DMS114 treated with DMSO at 0.1 percent for 48 hours (cell line): ENCODE measurements around the gene ITGB6.

Experiments used
- DNase-seq: peaks from one replicate; lab custom pipeline; 2025; ENCODE audit not compliant: unreplicated experiment; lab: John Stamatoyannopoulos, UW

ITGB6 gene

GRCh38 chr2:160199683-160200389 is at the start of gene ITGB6:
ITGB6 (minus strand) TSS chr2:160200272; CDS start chr2:160200063, 209 bp downstream.
- DNase-seq, result no peak

GRCh38 chr2:160247296-160248035 is 47.4 kb upstream of the ITGB6 start:
- DNase-seq, result no peak

DNA sequence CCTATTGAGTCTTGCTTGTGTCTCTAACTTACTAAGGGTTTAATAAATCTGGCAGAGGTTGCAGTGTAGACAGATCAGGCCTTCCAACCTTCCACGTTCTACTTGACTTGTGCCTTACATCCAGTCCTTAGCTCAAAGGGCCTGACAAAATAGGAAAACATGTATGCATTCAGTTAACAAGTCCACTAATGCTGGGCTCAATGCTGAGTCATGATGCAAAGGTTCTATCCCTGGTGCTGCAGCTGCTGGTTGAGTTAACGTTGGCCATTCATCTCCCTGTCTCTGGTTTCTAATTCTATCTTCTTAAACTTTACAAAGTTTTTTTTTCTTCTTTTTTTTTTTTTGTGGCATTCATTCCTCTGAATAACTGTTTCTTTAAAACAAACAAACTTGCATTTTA is 46.3 kb upstream of the ITGB6 start:
- no peak for DNase-seq

- DNase-seq, result no peak
These were observed 45.6 kb upstream of the ITGB6 start for GRCh38 chr2:160245614-160246155.

- no peak for DNase-seq
These were observed 43.0 kb upstream of the ITGB6 start for GRCh38 chr2:160242893-160243564.

- DNase-seq, result no peak
These were observed 41.4 kb upstream of the ITGB6 start for GRCh38 chr2:160241251-160242137.

- DNase-seq, result no peak
These were observed 39.4 kb upstream of the ITGB6 start for GRCh38 chr2:160239436-160239835.

DNA sequence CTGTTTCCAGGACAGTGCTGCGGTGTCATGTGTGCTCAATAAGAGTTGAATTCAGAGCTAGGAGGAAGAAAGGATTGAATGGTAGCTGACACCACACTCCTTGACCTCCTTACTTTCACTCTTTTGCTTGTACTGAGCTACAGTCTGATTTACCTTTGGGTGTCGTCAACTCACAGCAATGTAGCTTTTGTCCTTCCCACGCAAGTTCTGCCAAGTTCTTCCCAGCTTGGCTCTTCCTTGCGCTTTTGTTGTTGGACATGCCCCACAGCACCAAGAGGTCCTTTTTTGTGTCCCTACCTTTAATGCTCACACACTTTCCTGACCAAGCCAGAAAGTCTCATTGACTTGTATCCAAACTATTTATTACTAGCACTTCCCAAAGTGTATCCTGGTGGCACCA is 38.3 kb upstream of the ITGB6 start:
- no peak for DNase-seq

DNA sequence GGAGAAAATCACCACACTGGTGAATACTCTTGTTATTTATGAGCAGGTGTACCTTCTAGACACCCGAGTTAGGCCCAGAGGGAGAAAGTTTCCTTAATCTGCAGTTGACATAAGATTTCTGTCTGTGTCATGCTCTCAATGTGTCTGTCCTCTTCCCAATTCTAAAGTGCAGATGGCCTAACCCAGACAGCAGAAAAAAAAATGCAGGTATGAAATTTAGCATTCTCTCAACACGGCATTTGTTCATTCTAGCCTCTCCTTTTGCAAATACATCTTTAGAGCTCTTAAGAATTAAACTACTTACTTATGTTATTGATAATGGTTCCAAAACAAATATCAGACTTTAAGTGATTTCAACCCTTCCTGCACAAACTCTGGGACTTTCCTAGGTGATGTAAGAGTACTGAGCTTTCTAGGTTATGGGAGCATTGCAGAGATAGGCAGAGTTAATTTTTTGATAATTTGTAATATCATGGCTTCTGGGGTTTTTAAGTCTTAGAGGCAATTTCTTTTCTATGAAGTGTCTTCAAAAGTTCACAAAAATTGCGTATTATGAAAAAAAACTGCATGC is 32.9 kb upstream of the ITGB6 start:
- no peak for DNase-seq

- DNase-seq, result no peak
These were observed 29.5 kb upstream of the ITGB6 start for GRCh38 chr2:160229591-160229990.

DNA sequence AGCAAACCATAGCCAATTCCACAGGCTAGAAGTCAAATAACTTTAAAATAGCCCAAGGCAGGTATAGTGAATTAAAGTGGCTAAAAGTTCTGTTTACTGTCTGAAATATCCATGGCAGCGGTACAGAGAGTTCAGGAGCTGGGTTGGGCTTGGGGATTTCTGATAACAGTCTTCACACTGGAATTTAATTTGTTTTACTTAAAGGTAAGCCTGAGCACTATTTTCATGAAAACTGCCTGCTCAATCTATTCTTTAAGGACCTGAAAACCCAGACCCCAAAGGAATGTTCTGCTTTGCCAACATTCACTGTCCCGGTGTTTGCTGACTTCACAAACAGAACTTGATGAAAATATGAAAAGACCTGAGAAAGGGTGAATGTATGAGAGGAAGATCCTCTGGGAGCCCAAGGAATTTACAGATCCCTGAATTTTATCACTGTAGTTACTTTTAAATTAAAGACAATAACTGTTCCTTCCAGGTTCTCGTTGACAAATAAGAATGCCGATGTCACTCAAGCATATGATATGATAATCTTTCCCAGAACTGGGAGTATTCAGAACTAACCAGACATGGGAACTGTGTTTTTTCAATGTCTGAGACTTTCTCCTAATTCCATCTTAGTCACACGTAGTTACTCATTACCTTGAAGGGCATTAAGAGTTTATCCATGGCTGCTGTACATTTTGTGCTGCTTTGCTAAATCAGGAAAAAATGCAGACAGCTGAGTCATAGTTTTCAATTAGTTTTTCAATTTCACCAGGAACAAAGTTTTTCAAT is 28.3 kb upstream of the ITGB6 start:
- no peak for DNase-seq

DNA sequence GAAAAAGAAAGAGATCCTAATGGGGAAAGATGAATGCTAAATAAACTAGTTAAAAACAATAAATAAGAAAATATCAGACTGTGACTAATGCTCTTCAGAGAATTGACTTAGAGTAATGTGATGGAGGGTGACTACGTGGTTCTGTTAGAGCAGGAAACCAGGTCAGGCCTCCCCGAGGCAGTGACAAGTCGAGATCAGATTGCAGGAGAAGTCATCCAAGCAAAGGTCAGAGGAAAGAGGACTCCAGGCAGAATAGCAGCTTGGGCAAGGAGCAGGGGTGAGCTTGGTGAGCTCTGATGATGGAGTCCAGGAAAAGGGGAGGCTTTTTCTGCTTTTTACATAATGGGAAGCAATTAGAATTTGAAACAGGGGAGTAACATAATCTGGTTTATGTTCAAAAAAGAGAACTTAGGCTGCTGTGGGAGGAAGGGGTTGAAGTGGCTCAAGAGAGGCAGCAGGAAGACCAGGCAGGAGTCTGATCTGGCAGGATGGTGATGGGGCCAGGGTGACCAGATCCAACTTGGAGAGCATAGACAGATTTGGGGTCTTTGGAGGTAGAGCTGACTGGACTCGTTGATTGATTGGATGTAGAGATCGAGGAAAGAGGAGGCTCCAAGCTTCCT is 27.3 kb upstream of the ITGB6 start:
- no peak for DNase-seq

DNA sequence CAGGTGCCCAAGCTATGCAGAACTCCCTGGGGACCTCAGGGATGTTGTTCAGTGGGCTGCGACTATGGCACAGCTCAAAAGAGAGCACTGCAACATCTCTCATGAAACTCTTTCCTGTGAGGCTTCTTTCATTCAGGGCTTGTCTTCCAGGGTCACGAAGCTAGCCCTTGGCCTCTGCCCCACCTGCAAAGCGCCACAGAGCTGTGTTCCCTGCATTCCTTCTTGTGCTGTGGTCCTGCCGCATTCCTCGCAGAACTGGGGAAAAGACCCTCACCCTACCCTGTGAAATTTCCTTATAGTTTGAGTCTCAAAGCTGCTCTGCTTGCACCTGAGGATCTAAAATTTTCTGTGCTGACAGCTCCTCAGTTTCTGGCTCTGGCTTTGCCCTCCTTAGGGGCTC is 26.3 kb upstream of the ITGB6 start:
- DNase-seq, result no peak

DNA sequence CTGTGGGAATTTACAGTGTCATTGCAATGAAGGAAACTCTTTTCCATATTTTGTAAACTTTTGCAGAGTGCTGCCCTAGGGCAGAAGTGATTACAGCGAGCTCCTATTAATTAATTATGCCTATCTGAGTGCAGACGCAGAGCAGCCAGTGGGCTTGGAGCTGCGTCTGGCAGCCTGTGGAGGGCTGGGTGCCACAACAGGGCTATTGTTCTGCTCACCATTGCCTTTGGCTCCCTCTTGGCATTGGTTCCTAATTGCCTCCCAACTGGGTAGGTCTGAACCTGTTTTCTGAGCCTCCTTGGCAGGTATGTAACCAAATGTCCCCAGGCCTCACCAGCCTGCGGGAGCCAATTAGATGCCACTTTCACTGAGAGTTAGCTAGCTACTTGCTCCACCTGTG is 25.6 kb upstream of the ITGB6 start:
- no peak for DNase-seq

GRCh38 chr2:160224507-160224906 is 24.4 kb upstream of the ITGB6 start:
- no peak for DNase-seq

- DNase-seq, result no peak
These were observed 24.0 kb upstream of the ITGB6 start for GRCh38 chr2:160224060-160224459.

- no peak for DNase-seq
These were observed 23.5 kb upstream of the ITGB6 start for GRCh38 chr2:160223560-160223959.

DNA sequence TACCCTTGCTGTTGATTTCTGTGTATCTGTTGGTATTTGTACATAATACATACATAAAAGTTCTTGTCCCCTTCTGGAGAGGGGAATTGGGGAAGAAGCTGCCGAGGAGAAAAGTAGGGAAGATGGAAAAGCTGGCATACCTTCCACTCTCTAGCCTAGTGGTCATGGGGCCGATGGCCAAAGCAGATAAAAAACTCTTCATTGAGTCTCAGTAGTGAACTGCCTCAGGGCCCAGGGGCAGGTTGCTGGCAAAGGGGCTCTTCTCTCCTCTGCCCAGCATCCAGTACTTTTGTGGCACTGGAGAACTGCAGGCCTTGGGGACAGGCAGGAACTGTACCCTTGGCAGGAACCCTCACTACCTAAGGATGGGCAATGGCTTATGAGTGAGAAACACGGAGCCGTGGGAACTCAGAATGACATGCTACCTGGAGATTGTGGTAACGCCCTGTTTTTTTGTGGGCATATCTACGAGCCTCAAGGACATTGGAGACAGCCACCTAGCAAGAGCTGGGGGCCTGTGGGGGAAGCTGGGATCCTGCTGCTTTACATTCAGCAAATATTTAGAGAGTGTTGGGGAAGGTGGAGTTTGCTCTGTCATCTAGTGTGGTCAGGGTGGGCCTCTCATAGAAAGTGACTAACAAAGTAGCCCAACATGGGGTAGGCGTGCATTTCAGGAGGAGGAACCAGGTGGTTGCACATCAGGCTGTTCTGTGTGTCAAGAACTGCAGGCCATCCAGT is 22.6 kb upstream of the ITGB6 start:
- DNase-seq, result no peak
